ENCODE measurements around the gene KLKB1.
"Not testable (repeated sequence)": the region's sequence is repeated elsewhere in the genome, so short reads cannot be mapped to it uniquely, and the experiment has no call there.

Gene KLKB1

GRCh38 chr4:186265683-186266652, 38.7 kb downstream of the KLKB1 start, which contains the start of gene F11:
Gene F11 (plus strand): TSS chr4:186266189. CDS start chr4:186267137, 948 bp downstream.
- DNase-seq: no peak

- DNase-seq: no peak
These were observed 39.6 kb downstream of the KLKB1 start for GRCh38 chr4:186266729-186267456.

GRCh38 chr4:186271081-186271678, 43.9 kb downstream of the KLKB1 start:
- no peak for DNase-seq

- no peak for DNase-seq
These were observed 45.5 kb downstream of the KLKB1 start for GRCh38 chr4:186272699-186273391.

GRCh38 chr4:186273392-186273789, 46.1 kb downstream of the KLKB1 start:
- not testable (repeated sequence) for DNase-seq

GRCh38 chr4:186283311-186283710, 56.0 kb downstream of the KLKB1 start:
- no peak for DNase-seq

- no peak for DNase-seq
These were observed 57.8 kb downstream of the KLKB1 start for GRCh38 chr4:186285147-186285546.

GRCh38 chr4:186286581-186286980, 59.3 kb downstream of the KLKB1 start:
- DNase-seq: no peak

- DNase-seq: no peak
These were observed 64.1 kb downstream of the KLKB1 start for GRCh38 chr4:186291256-186291890.

GRCh38 chr4:186294160-186294559, 66.9 kb downstream of the KLKB1 start:
- no peak for DNase-seq

- no peak for DNase-seq
These were observed 69.2 kb downstream of the KLKB1 start for GRCh38 chr4:186296481-186296880.

GRCh38 chr4:186297013-186297645, 69.8 kb downstream of the KLKB1 start:
- no peak for DNase-seq

- DNase-seq: no peak
These were observed 70.8 kb downstream of the KLKB1 start for GRCh38 chr4:186298031-186298647.

GRCh38 chr4:186299291-186299690, 72.0 kb downstream of the KLKB1 start:
- no peak for DNase-seq

- DNase-seq: no peak
These were observed 73.5 kb downstream of the KLKB1 start for GRCh38 chr4:186300659-186301390.

- DNase-seq: no peak
These were observed 76.9 kb downstream of the KLKB1 start for GRCh38 chr4:186304216-186304615.

- no peak for DNase-seq
These were observed 77.7 kb downstream of the KLKB1 start for GRCh38 chr4:186304866-186305505.

GRCh38 chr4:186307497-186307896, 80.2 kb downstream of the KLKB1 start:
- no peak for DNase-seq

- no peak for DNase-seq
These were observed 80.6 kb downstream of the KLKB1 start for GRCh38 chr4:186307916-186308315.
